ENCODE data around the gene C1orf216.
A peak's percentile ranks its signal among the peaks of the same experiment; 100 is the strongest.

Gene C1orf216

GRCh38 chr1:35727434-35728040 is 8.9 kb upstream of the C1orf216 start:
- Histone ChIP-seq H3K36me3 (replicated peaks; ENCODE audit: insufficient read depth, low read length) (no peaks in the 10 kb centered on the region; the same call in 1 of the 2 replicates), H3K9ac (ENCODE audit: low read length) (no peak overlapping the region), H3K27ac (ENCODE audit: low read length) (no peak overlapping the region), H3K27me3 (replicated peaks; ENCODE audit: insufficient read depth, low read length) (no peaks in the 10 kb centered on the region), H3K4me2 (ENCODE audit: low read depth, low read length) (no peak overlapping the region), H4K20me1 (ENCODE audit: insufficient read depth, low read length) (no peaks in the 10 kb centered on the region), H2AFZ (ENCODE audit: low read length) (no peak overlapping the region), H3F3A (ENCODE audit: insufficient read depth, low read length) (no peaks in the 10 kb centered on the region), H3K9me3 (replicated peaks; ENCODE audit: insufficient read depth, low read length) (no peaks in the 10 kb centered on the region), H3K4me1 (ENCODE audit: low read length) (no peaks in the 10 kb centered on the region), H3K4me3 (ENCODE audit: low read length) (no peak overlapping the region), H3K79me2 (ENCODE audit: low read length) (no peaks in the 10 kb centered on the region), H3K9me2 (replicated peaks; ENCODE audit: insufficient read depth, low read length) (no peaks in the 10 kb centered on the region)
- DNase-seq = no peak
- TF ChIP-seq EZH2phosphoT487 (IDR thresholded peaks at IDR 0.05; ENCODE audit: low read length) = no peak
- TF ChIP-seq CTCF (IDR thresholded peaks at IDR 0.05; ENCODE audit: low read length) = no peak
- no peak for TF ChIP-seq EZH2 (optimal IDR thresholded peaks at IDR 0.05; ENCODE audit: low read depth, low read length)

GRCh38 chr1:35726450-35727433 is 8.1 kb upstream of the C1orf216 start:
- TF ChIP-seq CTCF (IDR thresholded peaks at IDR 0.05; ENCODE audit: low read length) (peak; percentile 87), EZH2phosphoT487 (IDR thresholded peaks at IDR 0.05; ENCODE audit: low read length) (no peak)
- Histone ChIP-seq H2AFZ (ENCODE audit: low read length) (no peak overlapping the region), H3K27ac (ENCODE audit: low read length) (no peak overlapping the region), H3K9ac (ENCODE audit: low read length) (no peak overlapping the region), H3K4me2 (ENCODE audit: low read depth, low read length) (no peak overlapping the region), H3K4me3 (ENCODE audit: low read length) (no peak overlapping the region), H3K4me1 (ENCODE audit: low read length) (no peaks in the 10 kb centered on the region), H3K9me2 (replicated peaks; ENCODE audit: insufficient read depth, low read length) (no peaks in the 10 kb centered on the region), H3K79me2 (ENCODE audit: low read length) (no peaks in the 10 kb centered on the region), H3F3A (ENCODE audit: insufficient read depth, low read length) (no peaks in the 10 kb centered on the region), H3K9me3 (replicated peaks; ENCODE audit: insufficient read depth, low read length) (no peaks in the 10 kb centered on the region), H3K27me3 (replicated peaks; ENCODE audit: insufficient read depth, low read length) (no peaks in the 10 kb centered on the region), H4K20me1 (ENCODE audit: insufficient read depth, low read length) (no peaks in the 10 kb centered on the region), H3K36me3 (replicated peaks; ENCODE audit: insufficient read depth, low read length) (no peaks in the 10 kb centered on the region; the same call in 1 of the 2 replicates)
- peak; percentile 48 for DNase-seq

- Histone ChIP-seq H4K20me1 (ENCODE audit: insufficient read depth, low read length) (no peaks in the 10 kb centered on the region), H3F3A (ENCODE audit: insufficient read depth, low read length) (no peaks in the 10 kb centered on the region), H3K4me2 (ENCODE audit: low read depth, low read length) (no peak overlapping the region), H3K27ac (ENCODE audit: low read length) (no peak overlapping the region), H3K27me3 (replicated peaks; ENCODE audit: insufficient read depth, low read length) (no peaks in the 10 kb centered on the region), H2AFZ (ENCODE audit: low read length) (no peak overlapping the region), H3K4me3 (ENCODE audit: low read length) (no peak overlapping the region), H3K9me3 (replicated peaks; ENCODE audit: insufficient read depth, low read length) (no peaks in the 10 kb centered on the region), H3K4me1 (ENCODE audit: low read length) (no peaks in the 10 kb centered on the region), H3K9me2 (replicated peaks; ENCODE audit: insufficient read depth, low read length) (no peaks in the 10 kb centered on the region), H3K9ac (ENCODE audit: low read length) (no peak overlapping the region), H3K79me2 (ENCODE audit: low read length) (no peaks in the 10 kb centered on the region), H3K36me3 (replicated peaks; ENCODE audit: insufficient read depth, low read length) (no peaks in the 10 kb centered on the region; the same call in 1 of the 2 replicates)
- no peak for DNase-seq
- TF ChIP-seq CTCF (IDR thresholded peaks at IDR 0.05; ENCODE audit: low read length) (no peak), EZH2 (optimal IDR thresholded peaks at IDR 0.05; ENCODE audit: low read depth, low read length) (no peak)
Observed at GRCh38 chr1:35725596-35725995, 6.9 kb upstream of the C1orf216 start.

Data from MM.1S (cell line).